ENCODE results near the gene CREB3L2. TPM values are rescaled to one million over a fixed set of nuclear protein-coding genes. Genes with fewer than 3 reads are reported as not detected.
A peak's percentile ranks its signal among the peaks of the same experiment; 100 is the strongest.

CREB3L2 gene
- total RNA-seq, 4 donors from 2014 or later, result 7.9 to 19.1 (median 11.7) TPM

GRCh38 chr7:137940218-137940617, 61.7 kb downstream of the CREB3L2 start:
- 69 to 70% methylated on average over 1 of the region's 1 CpG for WGBS, 2 donors
- intact Hi-C loops (cut with DNase I; ENCODE audit: low total_unique reads), result no loop called here
- H3K4me3 ChIP-seq (ENCODE audit: low read depth, poor library complexity, severe bottlenecking), result no peak overlapping the region
- DNase-seq (ENCODE audit: low spot score in 2 of 2), result no peak
- no peak for TF ChIP-seq POLR2A (IDR thresholded peaks at IDR 0.05)
- no peak for TF ChIP-seq CTCF (IDR thresholded peaks at IDR 0.05)

DNA sequence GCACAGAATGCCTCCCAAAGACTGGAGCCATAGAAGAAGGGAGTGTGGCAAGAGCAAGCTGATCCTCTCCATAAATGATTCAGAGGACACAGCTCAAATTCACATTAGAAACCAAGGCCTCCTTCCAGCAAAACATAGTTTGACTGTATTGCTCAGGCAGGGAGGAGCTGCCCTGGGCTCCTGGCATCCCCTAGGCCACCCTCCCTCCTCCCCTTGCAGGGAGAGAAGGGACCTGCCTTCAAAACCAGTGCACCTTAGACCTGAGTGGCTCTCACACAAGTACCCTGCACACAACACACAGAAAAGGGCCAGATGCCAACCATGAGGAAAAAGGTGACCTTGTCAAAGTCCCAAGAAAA, 64.7 kb downstream of the CREB3L2 start:
- H3K4me3 ChIP-seq (ENCODE audit: low read depth, poor library complexity, severe bottlenecking), result no peak overlapping the region
- TF ChIP-seq CTCF (IDR thresholded peaks at IDR 0.05) (no peak), POLR2A (IDR thresholded peaks at IDR 0.05) (no peak)
- intact Hi-C loops (cut with DNase I; ENCODE audit: low total_unique reads), result no loop called here
- no peak for DNase-seq (ENCODE audit: low spot score in 2 of 2)

DNA sequence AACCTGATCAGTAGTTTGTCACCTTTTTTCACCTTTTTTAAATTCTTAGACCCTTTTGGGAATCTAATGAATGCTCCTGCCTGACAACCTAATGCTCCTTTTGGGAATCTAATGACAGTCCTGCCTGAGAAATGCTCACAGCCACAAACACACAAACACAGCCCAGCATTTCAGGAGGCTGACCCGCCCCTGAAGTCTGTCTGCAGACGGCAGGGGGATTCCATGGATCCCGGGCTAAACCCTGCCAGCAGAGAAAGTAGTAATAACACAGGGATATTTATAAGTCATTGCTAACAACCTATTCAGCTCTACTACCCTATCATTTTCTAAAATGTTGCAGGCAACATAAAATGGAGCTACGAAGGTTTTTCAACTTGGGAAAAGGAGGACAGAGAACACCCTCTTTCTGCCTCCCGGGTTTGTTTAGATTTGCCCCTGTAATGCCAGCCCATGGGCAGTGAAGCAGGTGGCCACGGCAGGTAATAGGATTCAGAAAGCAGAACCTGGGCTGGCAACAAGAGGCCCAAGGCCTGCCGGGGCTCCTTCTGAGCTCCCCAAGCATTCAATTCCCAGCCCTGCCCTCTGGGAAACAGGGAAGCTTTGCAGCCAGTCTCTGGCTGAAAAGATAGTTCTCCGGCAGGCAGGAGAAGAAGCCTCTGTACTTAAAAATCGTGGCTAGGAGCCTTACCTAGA, 65.2 kb downstream of the CREB3L2 start:
- intact Hi-C loops (cut with DNase I; ENCODE audit: low total_unique reads), result no loop called here
- TF ChIP-seq CTCF (IDR thresholded peaks at IDR 0.05) (no peak), POLR2A (IDR thresholded peaks at IDR 0.05) (no peak)
- WGBS, 2 donors, result 64 to 73% methylated on average over 9 of the region's 9 CpGs
- no peak overlapping the region for H3K4me3 ChIP-seq (ENCODE audit: low read depth, poor library complexity, severe bottlenecking)
- no peak for DNase-seq (ENCODE audit: low spot score in 2 of 2)

DNA sequence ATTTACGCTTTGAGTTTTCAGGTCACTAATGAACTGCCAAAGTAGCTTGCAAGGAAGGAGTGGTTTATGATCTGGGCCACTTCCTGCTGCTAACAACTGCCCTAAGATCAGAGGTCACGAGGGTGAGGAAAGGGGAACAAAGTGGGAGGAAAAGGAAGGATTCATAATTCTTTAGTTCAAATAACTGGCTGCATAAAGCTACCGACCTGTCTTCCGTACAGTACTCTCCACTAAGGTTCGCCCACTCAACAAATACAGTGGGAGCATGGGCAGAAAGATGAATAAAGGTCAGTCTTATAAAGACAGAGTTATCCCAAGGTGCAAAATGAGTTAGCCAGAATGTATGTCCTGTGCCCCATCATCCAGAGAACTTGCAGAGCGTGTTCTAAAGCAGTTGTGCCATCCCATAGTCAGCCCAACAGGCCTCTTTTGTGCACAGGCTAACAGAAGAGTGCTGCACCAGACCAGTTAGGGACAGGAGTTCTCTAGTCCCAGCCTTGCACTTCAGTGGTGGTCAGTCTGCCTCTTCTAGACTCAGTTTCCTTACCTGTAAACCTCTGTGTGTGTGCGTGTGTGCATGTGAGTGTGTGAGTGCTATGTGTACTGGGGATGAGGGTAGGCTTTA, 65.9 kb downstream of the CREB3L2 start:
- no peak overlapping the region for H3K4me3 ChIP-seq (ENCODE audit: low read depth, poor library complexity, severe bottlenecking)
- WGBS, 2 donors, result 78 to 83% methylated on average over 7 of the region's 7 CpGs
- peak in 1 of 2 donors; percentile 46 for DNase-seq (ENCODE audit: low spot score in 2 of 2)
- TF ChIP-seq POLR2A (IDR thresholded peaks at IDR 0.05) (no peak), CTCF (IDR thresholded peaks at IDR 0.05) (no peak)
- intact Hi-C loops (cut with DNase I; ENCODE audit: low total_unique reads), result no loop called here

- 61 to 69% methylated on average over 8 of the region's 8 CpGs for WGBS, 2 donors
- no peak overlapping the region for H3K4me3 ChIP-seq (ENCODE audit: low read depth, poor library complexity, severe bottlenecking)
- intact Hi-C loops (cut with DNase I; ENCODE audit: low total_unique reads), result no loop called here
These were observed 66.7 kb downstream of the CREB3L2 start for GRCh38 chr7:137934941-137935883.

More at GRCh38 chr7:137934941-137935883, 66.7 kb downstream of the CREB3L2 start:
- DNase-seq (ENCODE audit: low spot score in 2 of 2), result no peak
- TF ChIP-seq POLR2A (IDR thresholded peaks at IDR 0.05) (no peak), CTCF (IDR thresholded peaks at IDR 0.05) (no peak)

Data from lower leg skin (tissue), 4 donors.